ENCODE results near the gene CFAP97. TPM values are rescaled to one million over a fixed set of nuclear protein-coding genes. Genes with fewer than 3 reads are reported as not detected.

The CFAP97 gene
- total and polyA plus RNA-seq, 9 of the 15 experiments (the other 6 are each of a cell fraction or from before 2014, with no cell fraction given) = 17.3 to 57.8 (median 44.4) TPM

DNA sequence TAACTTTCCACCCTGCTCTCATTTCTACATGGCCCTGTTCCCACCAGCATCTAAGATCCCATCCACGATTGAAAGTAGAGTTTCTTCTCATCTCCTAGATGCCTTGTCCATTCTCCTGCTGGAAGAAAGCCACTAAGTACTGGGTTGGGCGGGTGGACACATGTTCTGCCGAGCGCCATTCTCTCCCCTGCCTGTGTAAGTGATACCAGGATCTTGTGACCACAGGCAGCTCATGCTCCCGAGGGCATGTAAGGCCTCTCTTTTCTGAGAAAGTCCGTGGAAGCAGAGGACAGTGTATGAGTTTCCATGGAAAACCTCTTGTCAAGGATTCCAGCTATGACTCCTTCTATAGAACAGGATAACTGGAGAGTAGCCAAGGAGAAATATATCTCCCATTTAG, 64.1 kb downstream of the CFAP97 start:
- WGBS (ENCODE audit: insufficient coverage, low coverage, missing lambda C conversion rate) = 10% methylated on average over 4 of the region's 6 CpGs
- in situ Hi-C loops (cut with MboI) = loop anchor here (5.0 to 10.0 kb wide), 2 partner anchors 102 to 135 kb away; no protein-coding TSS in a partner anchor

More for the DNA sequence above, 64.1 kb downstream of the CFAP97 start:
- Histone ChIP-seq H3K4me1 (replicated peaks in 1 of 2; ENCODE audit: control insufficient read depth in 2 of 2, insufficient read depth in 2 of 2, low read length in 2 of 2) (peaks cover 3 to 17% of the 10 kb centered on the region in 2 experiments; a peak in 4 of 5 replicates), H3K9ac (ENCODE audit: insufficient read depth in 1 of 2, low read depth in 2 of 2, low read length in 2 of 2) (peak overlapping the region in 1 of 2 experiments; percentile 19; a peak in 1 of 4 replicates), H3K79me2 (ENCODE audit: control insufficient read depth, insufficient read depth, low read length) (peaks cover 11% of the 10 kb centered on the region; the same call in 2 of the 3 replicates), H3K27ac (ENCODE audit: extremely low read depth, low read depth, low read length) (no peak overlapping the region), H3K4me2 (ENCODE audit: insufficient read depth, low read length) (no peak overlapping the region), H4K20me1 (replicated peaks; ENCODE audit: control insufficient read depth, insufficient read depth, low read length) (no peaks in the 10 kb centered on the region), H3K27me3 (ENCODE audit: control insufficient read depth in 2 of 2, insufficient read depth in 2 of 2, low read length in 2 of 2) (no peaks in the 10 kb centered on the region; a peak in 1 of 5 replicates), H3K4me3 (no peak overlapping the region), H3K36me3 (ENCODE audit: control insufficient read depth, insufficient read depth, low read length) (peaks cover 2% of the 10 kb centered on the region; the same call in 1 of the 3 replicates), H2AFZ (ENCODE audit: low read depth, low read length) (peak overlapping the region; percentile 66), H3K9me1 (ENCODE audit: control insufficient read depth, insufficient read depth, low read length) (no peaks in the 10 kb centered on the region), H3K9me3 (replicated peaks; ENCODE audit: control insufficient read depth, insufficient read depth, low read depth, low read length) (no peaks in the 10 kb centered on the region)
- intact Hi-C loops (cut with micrococcal nuclease) = loop anchor here (5.0 to 10.0 kb wide), 2 partner anchors 168 to 455 kb away; no protein-coding TSS in a partner anchor
- DNase-seq (ENCODE audit: extremely low read depth in 1 of 4, low spot score in 3 of 4) (no peak), ATAC-seq (no peak), FAIRE-seq (peak; percentile 59)
- ChIA-PET POLR2A (no interaction called here), CTCF (ENCODE audit: low intra/inter-chr PET ratio) (no interaction called here)
- no TSS peak for BruUV-seq (replicated peaks)
- TF ChIP-seq E2F3 (CRISPR knock-in tag; IDR thresholded peaks at IDR 0.05) (no peak), FOXA1 (IDR thresholded peaks at IDR 0.05; ENCODE audit: borderline replicate concordance) (no peak), BRD9 (IDR thresholded peaks at IDR 0.05; ENCODE audit: low read depth, partially characterized antibody) (no peak), ZNF778 (CRISPR knock-in tag; IDR thresholded peaks at IDR 0.05) (no peak), ZBTB9 (CRISPR knock-in tag; IDR thresholded peaks at IDR 0.05) (no peak)
